ENCODE data around the gene GDI1. TPM values are rescaled to one million over a fixed set of nuclear protein-coding genes. Genes with fewer than 3 reads are reported as not detected.

The GDI1 gene
- total RNA-seq, 3 donors from 2014 or later: 94.0 to 105 (median 97.3) TPM

- Histone ChIP-seq H3K27ac (no peak overlapping the region), H3K9me3 (no peaks in the 10 kb centered on the region), H3K36me3 (no peaks in the 10 kb centered on the region), H3K4me1 (no peaks in the 10 kb centered on the region), H3K27me3 (peaks cover 0 to 57% of the 10 kb centered on the region in 2 donors), H3K4me3 (no peak overlapping the region)
- intact Hi-C loops (cut with DNase I; ENCODE audit: low total_unique reads): loop anchor here (5.0 kb wide), 1 partner anchor 833 kb away; no protein-coding TSS in a partner anchor
- TF ChIP-seq POLR2A (IDR thresholded peaks at IDR 0.05): no peak
- no peak for TF ChIP-seq POLR2AphosphoS5 (IDR thresholded peaks at IDR 0.05)
- TF ChIP-seq CTCF (IDR thresholded peaks at IDR 0.05): no peak
- no peak for DNase-seq (ENCODE audit: low spot score in 2 of 2)
These were observed 8.8 kb downstream of the GDI1 start for GRCh38 chrX:154445776-154446175.

- Histone ChIP-seq H3K9me3 (no peaks in the 10 kb centered on the region), H3K4me1 (no peaks in the 10 kb centered on the region), H3K4me3 (no peak overlapping the region), H3K27me3 (peaks cover 0 to 54% of the 10 kb centered on the region in 2 donors), H3K36me3 (no peaks in the 10 kb centered on the region), H3K27ac (no peak overlapping the region)
- TF ChIP-seq POLR2A (IDR thresholded peaks at IDR 0.05): no peak
- TF ChIP-seq CTCF (IDR thresholded peaks at IDR 0.05): no peak
- TF ChIP-seq POLR2AphosphoS5 (IDR thresholded peaks at IDR 0.05): no peak
- DNase-seq (ENCODE audit: low spot score in 2 of 2): no peak
- intact Hi-C loops (cut with DNase I; ENCODE audit: low total_unique reads): loop anchor here (5.0 kb wide), 1 partner anchor 834 kb away; no protein-coding TSS in a partner anchor
These were observed 9.5 kb downstream of the GDI1 start for GRCh38 chrX:154446430-154446829.

- no peaks in the 10 kb centered on the region for H3K4me1 ChIP-seq
- no peaks in the 10 kb centered on the region for H3K9me3 ChIP-seq
- intact Hi-C loops (cut with DNase I; ENCODE audit: low total_unique reads): loop anchor here (5.0 kb wide), 1 partner anchor 836 kb away; no protein-coding TSS in a partner anchor
- peaks cover 0 to 47% of the 10 kb centered on the region in 2 donors for H3K27me3 ChIP-seq
- no peak for DNase-seq (ENCODE audit: low spot score in 2 of 2)
- no peak overlapping the region for H3K4me3 ChIP-seq
- H3K27ac ChIP-seq: no peak overlapping the region
- H3K36me3 ChIP-seq: no peaks in the 10 kb centered on the region
- TF ChIP-seq POLR2AphosphoS5 (IDR thresholded peaks at IDR 0.05) (no peak), CTCF (IDR thresholded peaks at IDR 0.05) (no peak), POLR2A (IDR thresholded peaks at IDR 0.05) (no peak)
These were observed 11.5 kb downstream of the GDI1 start for GRCh38 chrX:154448484-154448883.

- Histone ChIP-seq H3K27me3 (peaks cover 0 to 44% of the 10 kb centered on the region in 2 donors), H3K36me3 (no peaks in the 10 kb centered on the region), H3K4me3 (no peak overlapping the region), H3K4me1 (no peaks in the 10 kb centered on the region), H3K9me3 (no peaks in the 10 kb centered on the region), H3K27ac (no peak overlapping the region)
- no peak for TF ChIP-seq CTCF (IDR thresholded peaks at IDR 0.05)
- no peak for TF ChIP-seq POLR2A (IDR thresholded peaks at IDR 0.05)
- no peak for TF ChIP-seq POLR2AphosphoS5 (IDR thresholded peaks at IDR 0.05)
- DNase-seq (ENCODE audit: low spot score in 2 of 2): no peak
- intact Hi-C loops (cut with DNase I; ENCODE audit: low total_unique reads): loop anchor here (5.0 kb wide), 1 partner anchor 837 kb away; no protein-coding TSS in a partner anchor
These were observed 12.7 kb downstream of the GDI1 start for GRCh38 chrX:154449618-154450017.

GRCh38 chrX:154450312-154450711, 13.4 kb downstream of the GDI1 start:
- no peak overlapping the region for H3K4me3 ChIP-seq
- H3K27me3 ChIP-seq: peaks cover 0 to 37% of the 10 kb centered on the region in 2 donors
- no peaks in the 10 kb centered on the region for H3K36me3 ChIP-seq
- H3K4me1 ChIP-seq: no peaks in the 10 kb centered on the region
- TF ChIP-seq CTCF (IDR thresholded peaks at IDR 0.05) (no peak), POLR2A (IDR thresholded peaks at IDR 0.05) (no peak), POLR2AphosphoS5 (IDR thresholded peaks at IDR 0.05) (no peak)
- no peak for DNase-seq (ENCODE audit: low spot score in 2 of 2)
- intact Hi-C loops (cut with DNase I; ENCODE audit: low total_unique reads): no loop called here
- no peak overlapping the region for H3K27ac ChIP-seq
- H3K9me3 ChIP-seq: no peaks in the 10 kb centered on the region

Measured in breast epithelium (tissue), 4 donors.